Type B pancreatic cell (in vitro differentiated cells): ENCODE measurements around the gene PSMA5. TPM values are rescaled to one million over a fixed set of nuclear protein-coding genes. Genes with fewer than 3 reads are reported as not detected.

Experiments
- DNase-seq: peaks from one replicate; pipeline ENCODE4 v3.0.0; 2021; ENCODE audit warnings: mixed read lengths; ENCODE audit not compliant: unreplicated experiment; ENCODE audit errors: extremely low spot score
- H3K27ac Mint-ChIP-seq: 2 replicates; pipeline ENCODE4 v1.8.0; 2021; ENCODE audit warnings: mild to moderate bottlenecking, mixed read lengths
- H3K27me3 Mint-ChIP-seq: 2 replicates; pipeline ENCODE4 v1.8.0; 2021; ENCODE audit warnings: mixed read lengths
- H3K36me3 Mint-ChIP-seq: 2 replicates; pipeline ENCODE4 v1.8.0; 2021; ENCODE audit warnings: mixed read lengths
- H3K4me1 Mint-ChIP-seq: one replicate; pipeline ENCODE4 v1.8.0; 2021; ENCODE audit warnings: mixed read lengths; ENCODE audit not compliant: unreplicated experiment
- H3K4me3 Mint-ChIP-seq: 2 replicates; pipeline ENCODE4 v1.8.0; 2021; ENCODE audit warnings: mild to moderate bottlenecking, mixed read lengths
- H3K9me3 Mint-ChIP-seq: 2 replicates; pipeline ENCODE4 v1.8.0; 2021; ENCODE audit warnings: mixed read lengths
- total RNA-seq: library from RNA; stranded (reverse); gene quantifications from 2 replicates; pipeline ENCODE4 v1.2.1, GENCODE V29; 2021; ENCODE audit warnings: low replicate concordance
- TF ChIP-seq, protein P1 (sequence below): fragments of 200-600 bp; sonication (generic); conservative IDR thresholded peaks from 2 replicates; pipeline ENCODE4 v1.5.0; 2021; ENCODE audit warnings: antibody characterized with exemption, mild to moderate bottlenecking

The PSMA5 gene
- total RNA-seq, 1 donor from 2014 or later, result 84.3 TPM

DNA sequence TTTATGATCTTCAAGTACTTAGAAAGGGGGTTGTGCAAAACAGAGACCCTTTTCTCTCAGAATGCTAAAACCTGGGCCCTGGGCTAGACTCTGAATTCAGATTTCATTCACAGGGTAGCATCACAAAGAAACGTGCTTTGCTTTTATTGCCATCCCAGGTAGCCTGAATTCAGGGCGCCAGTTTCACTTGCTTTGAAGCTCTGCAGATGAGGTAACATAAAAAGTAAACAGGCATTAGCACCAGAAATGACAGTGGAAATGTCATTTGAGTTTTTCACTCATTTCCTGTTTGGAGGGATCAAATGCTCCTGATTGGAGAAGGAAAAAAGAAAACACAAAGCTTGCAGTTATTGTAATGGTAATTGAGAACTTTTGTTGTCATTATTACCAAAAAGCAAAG is 42.7 kb upstream of the PSMA5 start:
- peaks cover 90% of the 10 kb centered on the region for H3K27me3 Mint-ChIP-seq
- no peaks in the 10 kb centered on the region for H3K9me3 Mint-ChIP-seq
- TF ChIP-seq, protein P1, sequence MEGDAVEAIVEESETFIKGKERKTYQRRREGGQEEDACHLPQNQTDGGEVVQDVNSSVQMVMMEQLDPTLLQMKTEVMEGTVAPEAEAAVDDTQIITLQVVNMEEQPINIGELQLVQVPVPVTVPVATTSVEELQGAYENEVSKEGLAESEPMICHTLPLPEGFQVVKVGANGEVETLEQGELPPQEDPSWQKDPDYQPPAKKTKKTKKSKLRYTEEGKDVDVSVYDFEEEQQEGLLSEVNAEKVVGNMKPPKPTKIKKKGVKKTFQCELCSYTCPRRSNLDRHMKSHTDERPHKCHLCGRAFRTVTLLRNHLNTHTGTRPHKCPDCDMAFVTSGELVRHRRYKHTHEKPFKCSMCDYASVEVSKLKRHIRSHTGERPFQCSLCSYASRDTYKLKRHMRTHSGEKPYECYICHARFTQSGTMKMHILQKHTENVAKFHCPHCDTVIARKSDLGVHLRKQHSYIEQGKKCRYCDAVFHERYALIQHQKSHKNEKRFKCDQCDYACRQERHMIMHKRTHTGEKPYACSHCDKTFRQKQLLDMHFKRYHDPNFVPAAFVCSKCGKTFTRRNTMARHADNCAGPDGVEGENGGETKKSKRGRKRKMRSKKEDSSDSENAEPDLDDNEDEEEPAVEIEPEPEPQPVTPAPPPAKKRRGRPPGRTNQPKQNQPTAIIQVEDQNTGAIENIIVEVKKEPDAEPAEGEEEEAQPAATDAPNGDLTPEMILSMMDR, result no peak
- no peak overlapping the region for H3K27ac Mint-ChIP-seq
- no peaks in the 10 kb centered on the region for H3K36me3 Mint-ChIP-seq
- no peak overlapping the region for H3K4me3 Mint-ChIP-seq
- DNase-seq, result no peak
- H3K4me1 Mint-ChIP-seq, result no peaks in the 10 kb centered on the region

DNA sequence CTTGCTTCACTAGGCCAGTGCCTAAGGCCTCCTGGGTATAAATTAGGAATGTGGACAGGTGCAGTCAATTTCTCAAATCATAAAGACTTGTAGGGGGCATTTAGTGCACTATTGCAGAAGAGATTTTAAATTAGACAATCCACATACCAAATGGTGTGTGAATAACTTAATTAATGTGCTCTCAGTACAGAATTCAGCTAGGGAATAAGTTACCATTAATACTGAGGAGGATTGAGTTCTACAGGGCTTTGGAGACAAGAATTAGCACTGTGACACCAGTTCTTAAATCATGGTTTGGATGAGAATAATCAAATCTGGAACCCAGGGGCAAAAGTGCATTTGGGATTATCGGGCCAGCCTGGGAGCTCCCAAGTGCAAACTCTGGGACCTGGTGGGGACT is 41.8 kb upstream of the PSMA5 start:
- no peak for DNase-seq
- Mint-ChIP-seq H3K27me3 (peaks cover 90% of the 10 kb centered on the region), H3K36me3 (no peaks in the 10 kb centered on the region), H3K4me1 (no peaks in the 10 kb centered on the region), H3K4me3 (peak overlapping the region; percentile 72), H3K27ac (no peak overlapping the region), H3K9me3 (no peaks in the 10 kb centered on the region)
- TF ChIP-seq, protein P1, result no peak

- Mint-ChIP-seq H3K9me3 (no peaks in the 10 kb centered on the region), H3K27me3 (peaks cover 90% of the 10 kb centered on the region)
- DNase-seq, result no peak
Measured at GRCh38 chr1:109467301-109467777, 41.1 kb upstream of the PSMA5 start.

GRCh38 chr1:109466452-109467300 is 40.4 kb upstream of the PSMA5 start, which contains the start of gene SYPL2:
Gene SYPL2 (plus strand): TSS chr1:109466546. CDS start chr1:109466844, 298 bp downstream.
- TF ChIP-seq, protein P1, result peak; percentile 24
- Mint-ChIP-seq H3K4me3 (peak within 1 kb of the TSS; percentile 86), H3K36me3 (no peaks in the 10 kb centered on the region), H3K9me3 (no peaks in the 10 kb centered on the region), H3K4me1 (no peaks in the 10 kb centered on the region), H3K27me3 (peaks cover 92% of the 10 kb centered on the region), H3K27ac (peak within 1 kb of the TSS; percentile 59)
- no peak for DNase-seq

More at GRCh38 chr1:109467301-109467777, 41.1 kb upstream of the PSMA5 start:
- Mint-ChIP-seq H3K4me1 (no peaks in the 10 kb centered on the region), H3K4me3 (peak overlapping the region; percentile 72), H3K36me3 (no peaks in the 10 kb centered on the region), H3K27ac (no peak overlapping the region)
- TF ChIP-seq, protein P1, result no peak

GRCh38 chr1:109466125-109466451 is 39.8 kb upstream of the PSMA5 start:
- no peak for DNase-seq
- Mint-ChIP-seq H3K36me3 (no peaks in the 10 kb centered on the region), H3K4me1 (no peaks in the 10 kb centered on the region), H3K9me3 (no peaks in the 10 kb centered on the region), H3K27ac (peak overlapping the region; percentile 59), H3K27me3 (peaks cover 92% of the 10 kb centered on the region), H3K4me3 (peak overlapping the region; percentile 86)
- TF ChIP-seq, protein P1, result no peak
